Iris pigment epithelial cell (primary cell): ENCODE results near the gene CDC27.
"Not testable (repeated sequence)": the region's sequence is repeated elsewhere in the genome, so short reads cannot be mapped to it uniquely, and the experiment has no call there.

Experiments used
- DNase-seq: peaks from one replicate; pipeline ENCODE4 v3.0.0-alpha.2; 2011; ENCODE audit warnings: low read depth

CDC27 gene

DNA sequence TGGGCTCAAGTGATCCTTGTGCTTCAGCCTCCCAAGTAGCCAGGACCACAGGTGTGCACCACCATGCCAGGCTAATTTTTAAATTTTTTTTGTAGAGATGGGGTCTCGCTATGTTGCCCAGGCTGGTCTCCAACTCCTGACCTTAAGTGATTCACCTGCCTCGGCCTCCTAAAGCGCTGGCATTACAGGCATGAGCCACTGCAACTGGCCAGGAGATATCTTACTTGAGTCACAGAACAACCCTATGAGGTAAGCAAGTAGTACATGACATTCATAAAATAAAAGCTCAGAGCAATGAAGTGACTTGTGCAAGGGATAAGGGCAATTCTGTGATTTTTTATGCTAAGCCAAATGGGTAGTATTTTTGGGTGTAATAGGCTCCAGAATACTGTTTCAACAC is 57.3 kb downstream of the CDC27 start:
- DNase-seq = peak; percentile 47

- DNase-seq = peak; percentile 14
Measured at GRCh38 chr17:47126835-47127234, 62.3 kb downstream of the CDC27 start.

DNA sequence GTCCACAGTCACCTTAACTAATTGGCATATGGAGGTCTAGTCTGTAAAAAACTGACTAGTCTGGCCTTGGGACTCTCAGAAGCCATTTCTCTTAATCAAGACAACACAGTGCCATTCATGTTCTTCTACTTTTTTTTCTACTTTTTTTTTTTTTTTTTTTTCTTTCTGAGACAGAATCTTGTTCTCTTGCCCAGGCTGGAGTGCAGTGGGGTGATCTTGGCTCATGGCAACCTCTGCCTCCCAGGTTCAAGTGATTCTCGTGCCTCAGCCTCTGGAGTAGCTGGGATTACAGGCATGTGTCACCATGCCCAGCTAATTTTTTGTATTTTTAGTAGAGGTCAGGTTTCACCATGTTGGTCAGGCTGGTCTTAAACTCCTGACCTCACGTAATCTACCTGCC is 65.8 kb downstream of the CDC27 start:
- DNase-seq = not testable (repeated sequence)

DNA sequence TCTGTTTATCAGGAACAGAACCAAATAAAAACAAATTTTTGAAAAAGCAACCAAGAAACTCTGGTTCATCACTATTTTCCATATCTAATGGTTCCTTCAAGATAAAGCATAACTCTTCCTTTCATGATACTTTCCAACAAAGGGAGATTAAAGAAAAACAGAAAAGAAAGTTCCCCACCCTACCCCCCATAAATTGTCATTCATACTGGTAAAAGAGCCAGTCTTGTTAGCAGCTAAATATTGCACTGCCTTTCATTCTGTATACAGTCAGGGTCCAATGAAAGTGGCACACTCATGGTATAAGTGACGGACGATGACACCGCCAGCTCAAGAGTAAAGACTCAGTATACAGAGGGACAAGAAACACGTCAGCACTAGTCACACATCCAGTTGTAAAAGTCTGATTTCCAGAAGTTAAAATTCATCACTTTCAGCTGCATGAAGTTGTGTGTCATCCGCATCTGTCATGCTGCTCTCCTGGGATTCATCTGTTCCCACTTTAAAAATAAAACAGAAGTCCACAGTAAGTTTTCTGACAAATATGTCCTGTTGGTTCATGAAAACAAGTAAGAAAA is 68.5 kb downstream of the CDC27 start:
- DNase-seq = no peak

- DNase-seq = peak; percentile 79
Measured at GRCh38 chr17:47119746-47120520, 69.2 kb downstream of the CDC27 start.

- DNase-seq = no peak
Measured at GRCh38 chr17:47117386-47117785, 71.7 kb downstream of the CDC27 start.

DNA sequence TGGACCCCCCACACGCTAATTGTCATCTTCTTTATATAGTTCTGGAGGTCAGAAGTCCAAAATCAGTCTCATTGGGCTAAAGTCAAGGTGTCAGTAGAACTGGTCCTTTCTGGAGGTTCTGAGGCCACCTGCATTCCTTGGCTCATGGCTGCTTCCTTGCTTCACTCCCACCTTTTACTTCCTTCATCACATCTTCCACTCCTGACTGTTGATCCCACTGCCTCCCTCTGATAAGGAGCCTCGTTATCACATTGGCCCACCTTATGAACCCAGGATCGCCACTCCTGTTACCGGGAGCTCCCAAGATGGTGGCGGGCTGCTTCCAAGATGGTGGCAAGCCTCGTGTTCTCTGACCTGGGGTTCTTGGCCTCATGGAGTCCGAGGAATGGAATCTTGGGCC is 83.0 kb downstream of the CDC27 start:
- no peak for DNase-seq

DNA sequence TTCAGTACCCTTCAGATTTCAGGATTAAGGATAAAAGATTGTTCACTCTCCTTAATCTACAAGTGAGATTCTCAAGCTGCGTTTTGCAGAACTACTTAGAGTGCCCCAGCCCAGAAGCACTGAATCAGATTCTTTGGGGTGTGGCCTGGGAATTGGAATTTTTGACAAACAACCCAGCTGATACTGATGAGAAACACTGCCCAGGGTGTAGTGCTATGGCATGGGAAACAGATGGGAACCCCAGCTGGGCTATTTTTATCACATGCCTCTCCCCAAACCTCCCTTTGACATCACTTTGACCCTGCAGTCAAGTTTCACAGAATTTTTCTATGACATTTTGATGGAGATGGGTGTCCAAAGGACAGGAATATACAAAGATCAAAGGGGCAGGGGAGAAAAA is 83.8 kb downstream of the CDC27 start:
- DNase-seq = not testable (repeated sequence)

DNA sequence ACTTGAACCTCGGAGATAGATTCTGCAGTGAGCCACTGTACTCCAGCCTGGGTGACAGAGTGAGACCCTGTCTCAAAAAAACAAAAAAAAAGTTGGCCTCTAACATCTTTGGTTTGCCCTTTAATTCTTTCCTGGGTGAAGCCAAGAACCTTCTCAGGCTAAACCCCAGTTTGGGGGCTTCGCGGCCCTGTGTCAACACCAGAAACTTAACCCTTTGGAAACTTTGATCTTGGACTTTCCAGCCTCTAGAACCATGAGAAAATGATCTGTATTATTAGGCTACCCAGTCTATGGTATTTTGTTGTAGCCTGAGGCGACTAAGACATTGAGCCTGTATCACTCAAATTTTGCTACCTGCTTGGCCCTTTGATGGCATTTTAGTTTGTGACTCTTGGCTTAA is 86.2 kb downstream of the CDC27 start:
- no peak for DNase-seq

GRCh38 chr17:47099987-47100711 is 88.9 kb downstream of the CDC27 start:
- DNase-seq = peak; percentile 85

DNA sequence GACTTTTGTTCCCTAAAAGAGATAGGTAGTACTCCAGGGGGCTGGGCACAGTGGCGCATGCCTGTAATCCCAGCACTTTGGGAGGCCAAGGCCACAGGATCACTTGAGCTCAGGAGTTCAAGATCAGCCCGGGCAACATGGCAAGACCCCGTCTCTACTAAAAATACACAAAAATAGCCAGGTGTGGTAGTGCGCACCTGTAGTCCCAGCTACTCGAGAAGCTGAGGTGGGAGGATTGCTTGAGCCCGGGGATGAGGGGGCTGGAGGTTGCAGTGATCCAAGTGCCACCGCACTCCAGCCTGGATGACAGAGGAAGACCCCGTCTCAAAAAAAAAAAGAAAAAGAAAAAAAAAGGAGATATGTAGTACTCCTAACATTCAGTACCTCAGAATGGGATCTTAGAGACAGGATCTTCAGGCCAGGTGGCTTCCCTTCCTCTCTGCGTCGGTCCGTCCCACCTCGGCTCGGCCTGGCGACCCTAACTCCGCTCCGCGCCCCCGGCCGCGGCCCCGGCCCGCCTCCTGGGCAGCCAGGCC is 89.6 kb downstream of the CDC27 start:
- DNase-seq = no peak

- DNase-seq = no peak
Measured at GRCh38 chr17:47096343-47096742, 92.8 kb downstream of the CDC27 start.

GRCh38 chr17:47095268-47095667 is 93.8 kb downstream of the CDC27 start:
- no peak for DNase-seq

- DNase-seq = no peak
Measured at GRCh38 chr17:47087093-47087492, 102.0 kb downstream of the CDC27 start.

GRCh38 chr17:47085736-47086135 is 103.4 kb downstream of the CDC27 start:
- no peak for DNase-seq

DNA sequence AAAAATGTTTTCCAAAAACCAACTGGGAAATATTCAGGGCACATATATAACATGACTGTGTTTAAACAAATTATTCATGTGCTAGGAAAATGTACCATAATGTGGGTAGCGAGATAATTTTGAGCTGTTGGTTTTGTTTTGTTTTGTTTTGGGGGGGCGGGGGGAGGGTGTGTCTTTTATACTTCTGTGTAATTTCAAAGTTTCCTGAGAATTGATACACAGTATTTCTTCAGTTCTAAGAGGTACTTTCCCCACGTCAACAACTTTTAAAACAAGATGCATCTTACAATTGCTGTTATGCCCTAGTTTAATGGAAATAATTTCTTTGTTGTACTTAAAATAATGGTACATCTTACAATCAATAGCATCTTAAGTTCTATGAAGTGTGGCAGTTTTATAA is 110.3 kb downstream of the CDC27 start:
- DNase-seq = no peak

GRCh38 chr17:47077576-47077975 is 111.5 kb downstream of the CDC27 start:
- peak; percentile 81 for DNase-seq

DNA sequence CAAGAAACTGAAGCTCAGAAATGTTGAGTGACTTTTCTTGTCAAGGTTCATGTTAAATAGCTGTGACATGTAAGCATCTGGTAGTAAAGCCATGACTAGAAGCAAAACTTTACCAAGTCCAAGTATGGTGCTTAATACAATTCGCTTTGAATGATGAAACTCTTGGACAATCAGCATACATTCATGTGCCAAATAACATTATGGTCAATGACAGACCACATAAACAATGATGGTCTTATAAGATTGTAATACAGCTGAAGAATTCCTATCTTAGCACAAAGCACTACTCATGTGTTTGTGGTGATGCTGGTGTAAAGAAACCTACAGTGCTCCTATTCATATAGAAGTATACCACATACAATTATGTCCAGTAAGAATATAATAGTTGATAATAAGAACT is 112.9 kb downstream of the CDC27 start:
- DNase-seq = peak; percentile 28

DNA sequence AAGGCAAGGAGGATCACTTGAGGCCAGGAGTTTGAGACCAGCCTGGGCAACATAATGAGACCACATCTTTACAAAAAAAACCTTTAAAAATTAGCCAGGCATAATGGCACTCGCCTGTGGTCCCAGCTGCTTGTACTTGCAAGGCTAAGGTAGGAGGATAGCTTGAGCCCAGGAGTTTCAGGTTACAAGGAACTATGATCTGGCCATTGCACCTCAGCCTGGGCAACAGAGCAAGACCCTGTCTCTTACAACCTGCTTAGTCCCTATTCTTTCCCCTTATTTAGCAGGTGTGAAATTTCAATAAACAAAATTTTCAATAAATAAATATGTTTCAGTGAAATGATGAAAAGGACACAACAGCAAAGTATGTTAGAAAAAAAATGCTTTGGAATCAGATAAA is 114.7 kb downstream of the CDC27 start:
- DNase-seq = not testable (repeated sequence)

DNA sequence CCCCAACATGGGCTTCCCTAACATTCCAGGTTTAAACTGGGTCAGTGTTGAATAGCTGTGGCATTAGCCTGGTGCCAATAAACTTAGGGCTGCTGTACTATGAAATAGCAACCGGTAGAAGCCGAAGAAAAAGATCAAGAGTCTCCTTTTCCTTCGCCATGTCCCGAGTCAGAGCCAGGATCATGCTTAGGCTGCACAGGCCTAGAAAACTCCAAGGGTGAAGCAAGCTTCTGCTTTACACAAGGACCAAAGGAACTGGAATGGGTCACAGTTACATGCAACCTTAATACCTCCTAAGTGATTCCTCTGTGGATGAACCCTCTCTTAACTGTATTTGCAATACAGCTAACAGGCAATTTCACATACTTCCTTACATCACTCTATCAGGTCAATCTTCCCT is 115.5 kb downstream of the CDC27 start:
- DNase-seq = not testable (repeated sequence)

GRCh38 chr17:47072886-47073285 is 116.2 kb downstream of the CDC27 start:
- DNase-seq = peak; percentile 23

DNA sequence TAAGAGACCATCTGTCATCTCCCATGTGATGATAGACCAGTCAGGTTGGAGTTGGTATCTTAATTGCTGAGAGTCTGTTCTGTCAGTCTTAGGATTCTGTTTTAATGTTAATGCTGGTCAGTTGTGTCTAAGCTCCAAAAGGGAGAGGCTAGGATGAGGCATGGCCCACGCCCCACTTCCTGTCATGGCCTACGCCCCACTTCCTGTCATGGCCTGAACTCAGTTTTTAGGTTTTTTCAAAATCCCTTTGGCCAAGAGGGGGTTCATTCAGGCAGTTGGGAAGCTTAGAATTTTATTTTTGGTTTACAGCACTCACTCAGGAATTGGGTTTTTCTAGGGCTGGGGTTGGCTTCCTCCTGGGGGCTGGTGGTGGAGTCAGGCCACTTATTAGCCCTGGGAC is 117.9 kb downstream of the CDC27 start:
- not testable (repeated sequence) for DNase-seq

- peak; percentile 46 for DNase-seq
Measured at GRCh38 chr17:47070266-47070665, 118.8 kb downstream of the CDC27 start.
